CD14-positive monocyte (primary cell): ENCODE measurements around the gene AKT1. TPM values are rescaled to one million over a fixed set of nuclear protein-coding genes. Genes with fewer than 3 reads are reported as not detected.

Experiments
- polyA plus RNA-seq, 3 donors: library from polyadenylated mRNA; depleted of rRNA in 1 of 3; unstranded in 2 of 3; stranded (reverse) in 1 of 3; fragments of 300-500 nt in 2 of 3; fragments of >200 nt in 1 of 3; fragmentation: Illumina TruSeq in 2 of 3; gene quantifications; 1 replicate in 2 of 3; 2 replicates in 1 of 3; pipeline ENCODE4 v1.2.3, GENCODE V29; 2012 to 2021

AKT1 gene
- polyA plus RNA-seq, 3 donors, result 7.2 to 180 (median 26.4) TPM

Other genes with a start within 250 kb of the AKT1 start
- gene C14orf180, start 216.0 kb downstream of the AKT1 start, polyA plus RNA-seq, result not detected
- gene TMEM179, start 191.0 kb downstream of the AKT1 start, polyA plus RNA-seq, result not detected
- gene INF2, start 106.1 kb downstream of the AKT1 start, polyA plus RNA-seq, result 10 to 100 TPM in 1 of 3 donors, 1 to 10 TPM in 2; 2.9 to 23.3 (median 3.8) TPM
- gene ADSS1, start 71.5 kb downstream of the AKT1 start, polyA plus RNA-seq, result 1 to 10 TPM in 1 of 3 donors, under 1 TPM in 2; 0.61 to 3.7 (median 0.64) TPM
- 100 to 1,000 TPM; 102 to 193 (median 156) TPM for gene SIVA1, start 42.6 kb downstream of the AKT1 start, polyA plus RNA-seq
- gene ZBTB42, start 5.4 kb upstream of the AKT1 start, polyA plus RNA-seq, result 1 to 10 TPM in 1 of 3 donors, under 1 TPM in 2; 0.49 to 1.0 (median 0.68) TPM
- gene CEP170B, start 69.5 kb upstream of the AKT1 start, polyA plus RNA-seq, result under 1 TPM in 1 of 3 donors, not detected in 2; 0.09 TPM
- 10 to 100 TPM; 12.2 to 15.5 (median 15.1) TPM for gene PLD4, start 129.1 kb upstream of the AKT1 start, polyA plus RNA-seq
- under 1 TPM in 1 of 3 donors, not detected in 2; 0.01 TPM for gene AHNAK2, start 182.6 kb upstream of the AKT1 start, polyA plus RNA-seq
- gene CLBA1, start 190.0 kb upstream of the AKT1 start, polyA plus RNA-seq, result under 1 TPM; 0.62 to 0.76 (median 0.63) TPM
- gene CDCA4, start 225.3 kb upstream of the AKT1 start, polyA plus RNA-seq, result 10 to 100 TPM in 2 of 3 donors, 1 to 10 TPM in 1; 8.6 to 12.0 (median 11.6) TPM